ENCODE measurements around the gene ARHGEF19.

Gene ARHGEF19

GRCh38 chr1:16235347-16235746, 22.9 kb upstream of the ARHGEF19 start:
- Histone ChIP-seq H3K4me1 (ENCODE audit: insufficient read depth, poor library complexity, severe bottlenecking) (peaks cover 12% of the 10 kb centered on the region), H3K9me3 (ENCODE audit: severe bottlenecking) (no peaks in the 10 kb centered on the region), H3K4me3 (ENCODE audit: severe bottlenecking) (no peak overlapping the region), H3K27me3 (ENCODE audit: insufficient read depth, poor library complexity, severe bottlenecking) (no peaks in the 10 kb centered on the region), H3K27ac (ENCODE audit: poor library complexity, severe bottlenecking) (no peak overlapping the region), H3K36me3 (ENCODE audit: low read depth) (no peaks in the 10 kb centered on the region)
- ATAC-seq (ENCODE audit: low read depth) = no peak
- no peak for TF ChIP-seq CTCF (IDR thresholded peaks at IDR 0.05; ENCODE audit: poor library complexity, severe bottlenecking)
- DNase-seq (ENCODE audit: low spot score) = no peak

GRCh38 chr1:16233431-16233830, 21.0 kb upstream of the ARHGEF19 start:
- no peak for ATAC-seq (ENCODE audit: low read depth)

GRCh38 chr1:16232316-16232710, 19.9 kb upstream of the ARHGEF19 start:
- no peaks in the 10 kb centered on the region for H3K36me3 ChIP-seq (ENCODE audit: low read depth)
- no peak overlapping the region for H3K4me3 ChIP-seq (ENCODE audit: severe bottlenecking)
- no peak for DNase-seq (ENCODE audit: low spot score)
- H3K4me1 ChIP-seq (ENCODE audit: insufficient read depth, poor library complexity, severe bottlenecking) = peaks cover 5% of the 10 kb centered on the region
- H3K27me3 ChIP-seq (ENCODE audit: insufficient read depth, poor library complexity, severe bottlenecking) = no peaks in the 10 kb centered on the region
- H3K9me3 ChIP-seq (ENCODE audit: severe bottlenecking) = no peaks in the 10 kb centered on the region
- no peak overlapping the region for H3K27ac ChIP-seq (ENCODE audit: poor library complexity, severe bottlenecking)
- no peak for ATAC-seq (ENCODE audit: low read depth)
- no peak for TF ChIP-seq CTCF (IDR thresholded peaks at IDR 0.05; ENCODE audit: poor library complexity, severe bottlenecking)

More at GRCh38 chr1:16233431-16233830, 21.0 kb upstream of the ARHGEF19 start:
- DNase-seq (ENCODE audit: low spot score) = no peak
- no peak overlapping the region for H3K4me3 ChIP-seq (ENCODE audit: severe bottlenecking)
- H3K36me3 ChIP-seq (ENCODE audit: low read depth) = no peaks in the 10 kb centered on the region
- H3K4me1 ChIP-seq (ENCODE audit: insufficient read depth, poor library complexity, severe bottlenecking) = peaks cover 12% of the 10 kb centered on the region
- H3K27me3 ChIP-seq (ENCODE audit: insufficient read depth, poor library complexity, severe bottlenecking) = no peaks in the 10 kb centered on the region
- TF ChIP-seq CTCF (IDR thresholded peaks at IDR 0.05; ENCODE audit: poor library complexity, severe bottlenecking) = no peak
- no peaks in the 10 kb centered on the region for H3K9me3 ChIP-seq (ENCODE audit: severe bottlenecking)
- no peak overlapping the region for H3K27ac ChIP-seq (ENCODE audit: poor library complexity, severe bottlenecking)

GRCh38 chr1:16231331-16232315, 19.2 kb upstream of the ARHGEF19 start:
- Histone ChIP-seq H3K27me3 (ENCODE audit: insufficient read depth, poor library complexity, severe bottlenecking) (no peaks in the 10 kb centered on the region), H3K4me3 (ENCODE audit: severe bottlenecking) (no peak overlapping the region), H3K27ac (ENCODE audit: poor library complexity, severe bottlenecking) (no peak overlapping the region), H3K9me3 (ENCODE audit: severe bottlenecking) (no peaks in the 10 kb centered on the region), H3K4me1 (ENCODE audit: insufficient read depth, poor library complexity, severe bottlenecking) (peaks cover 3% of the 10 kb centered on the region), H3K36me3 (ENCODE audit: low read depth) (no peaks in the 10 kb centered on the region)
- DNase-seq (ENCODE audit: low spot score) = no peak
- TF ChIP-seq CTCF (IDR thresholded peaks at IDR 0.05; ENCODE audit: poor library complexity, severe bottlenecking) = no peak
- no peak for ATAC-seq (ENCODE audit: low read depth)

GRCh38 chr1:16230744-16231143, 18.3 kb upstream of the ARHGEF19 start:
- no peak for DNase-seq (ENCODE audit: low spot score)
- no peak for TF ChIP-seq CTCF (IDR thresholded peaks at IDR 0.05; ENCODE audit: poor library complexity, severe bottlenecking)
- no peak for ATAC-seq (ENCODE audit: low read depth)
- Histone ChIP-seq H3K4me1 (ENCODE audit: insufficient read depth, poor library complexity, severe bottlenecking) (peaks cover under 1% of the 10 kb centered on the region), H3K27me3 (ENCODE audit: insufficient read depth, poor library complexity, severe bottlenecking) (no peaks in the 10 kb centered on the region), H3K9me3 (ENCODE audit: severe bottlenecking) (no peaks in the 10 kb centered on the region), H3K36me3 (ENCODE audit: low read depth) (no peaks in the 10 kb centered on the region), H3K4me3 (ENCODE audit: severe bottlenecking) (no peak overlapping the region), H3K27ac (ENCODE audit: poor library complexity, severe bottlenecking) (no peak overlapping the region)
